Activated CD4-positive, alpha-beta T cell treated with anti-CD3 and anti-CD28 coated beads, Interleukin-2, Interleukin-4, amounts not matched to agents 100 ng/mL and 50 ng/mL, durations not matched to agents 16 hours and 8 hours (primary cell): ENCODE measurements around the gene JMJD4.
A peak's percentile ranks its signal among the peaks of the same experiment; 100 is the strongest.

ENCODE experiments used
- DNase-seq: peaks from one replicate; pipeline ENCODE4 v3.0.0-alpha.2; 2020; ENCODE audit warnings: low spot score

JMJD4 gene

DNA sequence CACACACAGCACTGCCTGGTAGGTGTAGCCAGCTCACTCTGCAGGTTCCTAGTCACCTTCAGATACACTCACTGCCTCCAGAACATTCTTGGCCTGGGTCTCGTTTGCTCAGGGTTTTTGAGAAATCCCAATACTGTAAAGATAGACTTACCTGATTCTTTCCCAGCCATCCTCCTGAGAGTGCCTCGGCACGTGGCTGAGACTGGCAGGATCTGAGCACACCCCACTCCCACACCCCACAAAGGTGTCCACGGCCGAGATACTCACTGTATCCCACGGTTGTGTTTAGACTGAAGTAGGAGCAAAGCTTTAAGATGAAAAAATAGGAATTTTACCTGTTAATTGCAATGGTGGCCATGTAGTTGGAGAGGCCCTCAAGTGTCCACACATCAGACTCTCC lies 33.5 kb upstream of the JMJD4 start:
- DNase-seq = no peak

DNA sequence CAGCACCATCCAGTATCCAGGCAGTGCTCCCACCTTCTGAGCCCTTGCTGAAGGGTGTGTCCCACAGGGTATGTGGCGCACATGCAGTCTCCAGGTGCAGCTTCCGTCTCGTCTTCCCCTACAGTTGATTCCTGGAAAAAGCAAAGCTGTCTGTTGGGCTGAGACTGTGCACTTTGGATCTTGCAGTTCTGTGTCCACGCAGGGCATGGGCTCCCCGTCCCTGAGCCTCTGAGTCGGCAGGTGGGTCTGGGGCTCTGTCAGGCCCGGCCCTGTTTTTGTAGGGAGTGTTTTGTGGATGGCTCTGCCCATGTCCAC lies 33.0 kb upstream of the JMJD4 start:
- no peak for DNase-seq

DNA sequence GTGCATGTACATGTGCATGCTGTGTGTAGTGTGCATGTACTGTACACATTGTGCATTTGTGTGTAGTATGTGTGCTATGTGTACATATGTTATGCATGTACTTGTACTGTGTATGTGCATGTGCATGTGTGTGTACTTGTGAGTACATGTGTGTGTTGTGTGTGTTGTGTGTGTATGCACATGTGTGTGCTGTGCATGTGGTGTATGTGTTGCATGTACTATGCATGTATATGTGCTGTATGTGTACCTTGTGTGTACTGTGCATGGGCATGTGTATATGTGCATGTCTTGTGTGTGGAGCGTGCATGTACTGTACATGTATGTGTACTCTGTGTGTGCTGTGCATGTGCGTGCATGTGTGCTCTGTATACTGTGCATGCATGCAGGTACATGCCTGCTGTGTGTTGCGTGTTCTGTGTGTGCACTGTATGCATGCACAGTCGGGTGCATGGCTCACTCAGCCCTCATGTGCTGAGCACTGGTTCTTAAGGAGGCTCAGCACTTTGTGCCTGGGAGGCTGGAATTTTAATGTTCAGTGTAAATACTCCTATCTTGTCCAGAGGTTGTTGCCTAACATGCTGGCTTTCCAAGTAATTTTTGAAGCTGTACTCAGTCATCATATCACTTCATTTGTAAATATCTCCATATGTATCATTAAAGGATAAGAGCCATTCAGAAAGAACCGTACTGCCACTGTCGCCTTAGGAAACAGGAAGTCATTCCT lies 32.5 kb upstream of the JMJD4 start:
- DNase-seq = no peak

DNA sequence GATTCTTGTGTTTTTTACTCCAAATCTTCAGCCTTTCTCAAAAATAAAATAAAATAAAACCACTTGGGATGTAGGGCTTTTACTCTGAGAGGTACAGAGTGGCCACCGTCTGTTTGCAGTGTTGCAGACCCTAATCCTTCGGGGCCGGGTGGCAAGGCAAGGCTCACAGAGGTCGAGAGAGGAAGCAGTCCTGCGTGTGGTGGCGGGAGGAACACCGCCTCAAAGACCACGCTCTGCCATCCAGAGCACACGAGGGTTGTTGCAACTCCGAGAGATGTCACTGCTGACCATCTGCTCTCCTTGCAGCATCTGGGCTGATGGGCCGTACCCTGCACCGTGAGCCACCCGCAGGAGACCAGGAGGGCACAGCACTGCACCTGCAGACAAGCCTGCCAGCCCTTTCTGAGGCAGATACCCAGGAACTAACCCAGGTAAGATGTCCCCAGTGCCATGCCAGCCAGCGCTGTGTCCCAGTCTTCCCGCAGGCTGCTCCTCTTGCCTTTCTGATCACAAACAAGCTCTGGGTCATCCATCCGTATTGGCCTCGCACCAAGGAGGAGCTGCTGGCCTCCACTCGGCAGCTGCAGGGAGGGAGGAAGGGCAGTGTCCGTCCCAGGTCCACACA lies 31.7 kb upstream of the JMJD4 start:
- DNase-seq = no peak

DNA sequence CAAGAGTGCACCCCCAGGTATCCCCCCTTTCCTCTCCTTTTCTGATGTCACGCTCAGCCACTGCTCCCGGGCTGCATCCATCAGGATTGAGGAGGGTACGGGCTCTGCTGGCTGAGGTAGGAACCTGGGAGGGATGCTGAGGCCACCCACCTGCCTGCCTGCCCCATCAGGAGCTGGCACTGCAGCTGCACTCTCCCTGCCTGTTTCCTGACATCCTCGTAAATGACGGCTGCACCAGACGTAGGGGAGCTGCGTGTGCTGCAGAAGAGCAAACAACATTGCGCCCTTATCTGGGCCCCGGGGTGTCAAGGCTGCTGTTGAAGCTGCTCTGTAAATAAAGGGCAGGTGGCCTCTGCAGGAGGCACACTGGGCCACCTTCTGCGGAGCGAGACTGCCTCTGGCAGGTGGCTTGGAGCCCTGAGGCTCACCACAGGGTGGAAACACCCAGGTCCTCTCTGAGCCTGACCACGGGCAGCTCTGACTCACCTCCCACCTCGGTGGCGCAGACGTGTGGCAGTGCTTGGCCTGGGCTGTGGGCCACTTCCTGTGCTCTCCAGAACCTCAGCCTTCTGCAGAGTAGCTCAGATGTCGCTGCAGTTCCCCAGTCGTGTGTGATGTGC lies 31.0 kb upstream of the JMJD4 start:
- peak; percentile 82 for DNase-seq

DNA sequence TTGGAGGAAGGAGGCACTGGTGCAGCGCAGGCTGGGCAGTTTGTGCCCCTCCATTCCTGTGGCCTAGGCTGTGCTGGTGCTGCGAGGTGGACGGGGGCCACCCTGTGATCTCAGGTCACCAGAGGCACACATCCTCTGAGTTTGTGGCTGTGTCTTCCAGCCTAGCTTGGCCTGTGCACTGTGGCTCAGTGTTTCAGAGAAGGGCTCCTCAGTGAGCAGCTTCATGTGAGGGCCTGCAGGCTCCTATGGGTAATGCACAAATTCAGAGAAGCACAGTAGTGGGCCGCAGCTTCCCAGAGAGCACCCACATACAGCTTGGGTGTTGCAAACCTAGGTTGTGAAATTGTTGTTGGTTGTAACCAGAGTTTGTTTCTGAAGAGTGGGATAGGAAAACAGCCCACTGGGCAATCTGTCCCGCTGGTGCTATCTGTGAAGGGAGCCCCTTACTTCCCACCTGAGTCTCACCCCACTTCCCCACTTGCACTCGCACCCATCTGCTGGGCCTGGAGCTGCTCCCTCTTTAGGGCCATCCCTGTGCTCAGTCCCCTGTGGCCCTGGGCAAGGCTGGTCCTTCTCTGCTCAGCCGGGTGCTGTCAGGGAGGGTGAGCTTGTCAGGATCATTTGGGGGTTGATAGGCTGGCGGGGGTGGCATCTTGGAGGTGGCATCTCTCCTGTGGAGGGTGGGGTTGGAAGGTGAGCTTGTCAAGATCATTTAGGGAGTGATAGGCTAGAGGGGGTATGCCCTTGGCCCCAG lies 30.3 kb upstream of the JMJD4 start:
- no peak for DNase-seq

DNA sequence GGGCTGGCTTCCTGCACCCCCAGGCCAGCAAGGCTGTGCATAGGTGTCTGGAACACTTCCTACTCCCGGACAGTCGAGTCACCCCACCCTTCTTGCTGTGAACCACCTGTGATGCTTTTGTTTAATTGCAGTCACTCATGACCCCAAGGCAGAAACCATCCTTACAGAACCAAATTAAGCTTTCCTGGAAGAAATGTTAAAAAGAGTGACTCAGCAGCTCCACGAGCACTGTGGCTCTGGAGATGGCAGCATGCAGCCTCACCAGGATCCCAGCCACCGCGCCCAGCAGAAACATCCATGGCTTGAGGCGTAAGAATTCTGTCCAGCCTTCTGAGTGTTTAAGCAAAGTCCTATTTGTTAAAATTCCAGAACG lies 28.9 kb upstream of the JMJD4 start:
- DNase-seq = no peak

DNA sequence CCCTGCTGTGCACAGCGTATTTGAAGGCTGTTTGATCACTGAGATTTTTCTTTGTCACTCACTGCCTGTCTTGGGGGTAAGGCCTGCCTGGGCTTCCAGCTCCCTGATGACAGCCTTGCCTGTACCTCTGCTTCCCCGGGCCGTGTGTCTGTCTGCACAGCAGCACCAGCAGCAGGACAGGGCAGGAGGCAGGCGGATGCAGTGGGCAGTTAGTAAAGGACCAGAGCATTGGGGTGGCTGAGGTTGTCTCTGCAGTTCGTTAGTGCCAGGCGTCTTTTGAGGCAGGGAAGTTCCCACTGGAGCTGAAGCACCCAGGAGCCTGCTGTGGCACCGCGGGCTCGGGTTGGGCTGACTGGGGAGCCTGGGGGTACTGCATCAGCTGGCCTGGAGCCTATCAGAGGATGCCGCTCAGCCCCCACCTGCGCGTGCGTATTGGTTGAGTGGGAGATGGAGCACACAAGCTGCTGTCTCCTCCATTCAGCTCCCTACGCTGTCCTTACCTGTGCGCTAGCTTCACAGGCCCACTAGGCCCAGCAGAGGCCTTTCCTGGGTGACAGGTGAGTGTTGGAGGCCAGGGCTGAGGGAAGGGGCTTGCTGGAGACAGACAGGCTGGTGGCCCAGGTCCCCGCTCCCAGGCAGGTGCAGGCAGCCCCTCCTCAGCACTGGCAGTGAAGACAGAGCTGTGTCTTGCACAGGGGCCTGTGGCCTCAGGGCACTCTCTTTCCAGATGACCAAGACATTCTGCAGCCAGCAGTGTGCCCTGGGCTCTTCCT lies 28.3 kb upstream of the JMJD4 start:
- DNase-seq = no peak

DNA sequence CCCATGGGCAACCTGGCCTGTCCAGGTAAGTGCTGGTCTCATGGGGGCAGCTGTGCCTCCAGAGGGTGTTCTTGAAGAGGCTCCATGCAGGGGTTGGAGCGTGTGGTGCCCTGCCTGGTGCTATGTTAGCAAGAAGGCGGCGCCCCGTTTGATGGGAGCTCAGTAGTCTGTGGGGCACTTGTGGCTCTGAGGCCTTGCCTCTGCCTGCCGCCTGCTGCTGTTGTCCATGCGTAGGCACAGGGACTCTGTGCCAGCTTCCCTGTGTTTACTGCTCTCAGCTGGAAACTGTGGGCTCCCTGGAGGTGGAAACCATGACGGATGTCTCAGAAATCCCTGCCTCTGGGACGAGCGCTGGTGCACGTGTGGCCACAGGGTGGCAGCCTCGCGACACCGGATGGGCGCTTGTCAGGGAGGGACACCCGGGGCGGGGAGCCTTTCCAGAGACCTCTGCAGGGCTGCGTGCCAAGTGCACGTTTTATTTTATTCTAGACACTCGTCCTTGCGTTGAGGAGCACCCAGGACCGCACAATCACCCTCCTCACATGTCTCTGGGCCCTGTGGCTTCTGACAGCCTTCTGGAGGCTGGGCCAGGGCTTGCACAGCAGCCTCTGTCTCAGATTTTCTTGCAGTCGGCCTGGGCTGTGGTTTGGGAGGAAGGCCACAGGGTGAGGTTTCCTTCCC lies 27.3 kb upstream of the JMJD4 start:
- peak; percentile 89 for DNase-seq

DNA sequence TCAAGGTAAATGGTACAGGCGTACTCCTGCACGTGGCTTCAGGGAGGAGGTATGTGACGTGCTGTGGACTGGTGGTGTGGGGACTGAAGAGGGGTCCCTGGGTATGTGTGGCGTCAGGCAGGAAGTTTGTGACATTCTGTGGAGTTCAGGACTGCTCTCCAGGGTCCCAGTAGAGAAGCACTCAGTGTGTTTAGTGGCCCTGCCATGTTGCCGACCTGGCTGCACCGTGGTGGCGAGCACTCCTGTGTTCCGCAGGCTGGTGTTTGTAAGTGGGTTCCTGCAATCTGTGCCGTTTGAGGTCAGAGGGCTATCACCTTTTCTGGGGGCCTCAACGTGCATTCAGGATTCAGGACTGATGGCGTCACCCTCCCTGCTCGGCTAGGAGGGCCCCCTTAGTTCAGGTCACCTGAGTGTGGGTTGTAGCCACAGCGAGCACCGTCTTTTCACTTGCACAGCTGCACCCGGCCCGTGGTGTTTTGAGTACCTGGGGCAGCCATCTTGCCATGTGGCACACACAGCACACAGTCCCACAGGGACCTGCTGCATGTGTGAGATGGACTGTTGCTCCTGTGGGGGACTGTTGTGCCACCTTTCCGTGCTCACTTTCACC lies 26.6 kb upstream of the JMJD4 start:
- no peak for DNase-seq

DNA sequence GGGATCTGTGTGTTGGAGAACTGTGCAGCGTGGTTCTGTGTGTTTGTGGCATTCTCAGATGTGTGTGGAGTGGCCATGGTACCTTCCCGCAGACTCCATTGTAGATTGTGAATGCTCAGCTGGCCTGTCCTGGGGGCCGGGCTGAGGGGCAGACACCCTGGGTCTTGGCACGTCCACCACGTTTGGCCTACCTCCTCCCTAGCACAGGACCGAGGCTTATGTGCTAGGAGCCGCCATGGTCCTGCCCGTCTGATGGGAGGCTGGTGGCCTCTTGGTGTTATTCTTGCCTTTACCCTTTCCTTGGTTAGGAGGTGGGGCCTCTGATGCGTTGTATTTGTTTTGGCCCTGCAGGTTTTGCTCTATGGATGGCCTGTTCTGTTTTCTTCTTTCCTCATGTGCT lies 25.3 kb upstream of the JMJD4 start:
- no peak for DNase-seq

DNA sequence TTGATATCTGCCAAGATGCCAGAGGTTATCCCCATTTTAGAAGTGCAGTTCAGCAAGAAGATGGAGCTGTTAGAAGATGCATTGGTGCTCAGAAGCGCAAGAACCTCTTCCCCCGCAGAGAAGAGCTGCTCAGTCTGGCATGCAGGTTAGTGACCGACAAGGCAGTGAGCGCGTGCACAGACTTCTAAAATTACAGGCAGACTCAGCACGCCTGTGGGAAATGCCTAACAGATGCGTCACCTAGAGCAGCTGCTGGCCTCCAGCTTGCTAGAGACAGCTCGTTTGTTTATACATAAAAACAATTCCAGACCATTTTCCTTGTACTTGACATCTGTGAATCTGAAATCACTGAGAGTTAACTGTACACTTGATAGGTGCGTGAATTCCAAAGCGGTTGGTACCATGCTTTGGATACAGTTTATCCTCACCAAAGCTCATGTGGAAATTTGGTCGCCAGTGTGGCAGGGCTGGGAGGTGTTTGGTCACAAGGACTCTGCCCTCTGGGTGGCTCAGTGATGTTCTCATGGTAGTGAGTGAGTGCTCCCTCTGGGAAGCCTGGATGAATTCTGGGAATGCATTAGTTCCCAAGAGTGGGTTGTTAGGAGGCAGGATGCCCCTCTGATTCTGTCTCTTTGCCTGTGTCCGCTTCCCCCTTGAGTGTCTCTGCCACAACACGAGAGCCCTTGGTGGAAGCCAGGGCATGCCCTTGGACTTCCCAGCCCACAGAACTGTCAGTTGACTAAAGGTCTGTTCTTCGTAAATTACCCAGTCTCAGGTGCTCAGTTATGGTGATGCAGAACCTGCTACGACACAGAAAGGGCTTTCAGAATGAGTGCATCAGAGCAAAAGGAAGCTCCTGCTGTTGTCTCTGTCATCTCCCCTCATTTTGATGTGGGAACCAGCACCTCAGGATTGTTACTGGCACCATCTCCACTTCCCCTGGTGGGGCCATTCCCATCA lies 24.5 kb upstream of the JMJD4 start:
- peak; percentile 71 for DNase-seq

DNA sequence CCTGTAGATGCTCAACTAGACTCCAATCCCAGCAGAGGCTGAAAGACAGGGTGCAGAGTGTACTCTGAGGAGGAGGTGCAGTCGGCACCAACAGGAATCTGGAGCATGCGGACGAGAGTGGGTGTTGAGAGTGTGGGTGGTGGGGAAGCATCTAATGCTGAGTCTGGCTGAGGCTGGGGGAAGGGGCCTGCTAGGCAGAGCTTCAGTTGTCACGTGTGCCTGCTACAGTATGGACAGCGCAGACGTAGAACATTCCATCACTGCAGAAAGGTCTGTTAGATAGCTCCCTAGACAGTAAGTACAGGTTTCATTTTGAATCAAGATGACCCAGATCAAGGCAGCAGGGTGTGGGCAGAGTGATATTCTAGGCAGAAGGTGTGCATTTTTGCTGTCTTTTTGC lies 23.3 kb upstream of the JMJD4 start:
- peak; percentile 75 for DNase-seq

DNA sequence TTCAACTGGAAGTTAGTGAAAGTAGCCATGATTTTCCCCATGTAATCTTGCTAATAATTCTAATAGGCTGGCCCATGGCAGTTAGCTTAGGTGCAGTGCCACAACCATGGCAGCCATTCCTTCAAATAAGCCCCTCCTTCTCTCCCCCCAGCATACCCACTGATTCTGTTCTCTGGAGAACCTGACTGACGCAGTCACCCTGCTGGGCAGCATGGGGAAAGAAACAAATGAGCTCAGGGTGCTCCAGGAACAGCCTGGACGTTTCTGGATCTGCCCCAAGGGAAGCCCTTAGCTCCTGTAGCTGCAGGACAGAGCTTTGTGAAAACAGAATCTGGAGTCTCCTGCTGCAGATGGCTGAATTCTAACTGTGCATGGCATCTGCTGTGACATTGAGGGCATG lies 22.7 kb upstream of the JMJD4 start:
- no peak for DNase-seq

DNA sequence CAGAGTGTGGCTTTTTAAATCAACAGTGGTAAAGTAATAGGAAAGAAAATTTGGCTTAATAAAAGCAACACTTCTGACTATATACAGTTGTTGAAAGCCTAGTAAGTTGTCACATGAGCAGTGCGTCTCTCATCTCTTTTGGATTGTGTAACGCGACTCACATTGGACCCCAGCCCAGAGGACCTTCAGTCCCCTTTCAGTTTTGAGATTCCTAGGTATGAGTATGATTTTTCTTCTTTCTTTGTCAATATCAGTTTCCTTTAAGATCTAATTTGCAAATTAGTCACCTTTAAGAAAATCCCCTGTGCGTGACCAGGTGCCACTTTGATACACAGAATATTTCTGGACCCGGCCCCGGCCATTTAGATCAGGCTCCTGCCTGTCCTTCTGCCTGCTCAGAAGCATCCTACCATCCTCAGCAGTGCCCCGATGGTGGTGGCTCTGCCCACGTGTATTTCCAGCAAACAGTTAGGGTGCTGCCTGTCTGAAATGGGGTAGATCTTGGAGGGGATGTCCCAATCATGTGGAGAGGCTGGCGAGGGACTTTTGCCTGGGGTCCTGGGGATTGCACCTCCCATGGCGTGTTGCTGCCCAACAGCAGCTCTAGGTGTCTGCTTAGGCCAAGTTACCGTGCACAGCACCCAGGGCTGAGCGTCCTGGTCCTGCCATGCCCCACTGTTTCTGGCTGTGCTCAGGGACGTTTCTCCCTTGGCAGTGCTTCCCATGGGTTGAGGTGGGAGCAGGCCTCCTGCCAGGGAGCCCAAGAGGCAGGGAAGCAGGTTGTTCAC lies 21.3 kb upstream of the JMJD4 start:
- DNase-seq = no peak

DNA sequence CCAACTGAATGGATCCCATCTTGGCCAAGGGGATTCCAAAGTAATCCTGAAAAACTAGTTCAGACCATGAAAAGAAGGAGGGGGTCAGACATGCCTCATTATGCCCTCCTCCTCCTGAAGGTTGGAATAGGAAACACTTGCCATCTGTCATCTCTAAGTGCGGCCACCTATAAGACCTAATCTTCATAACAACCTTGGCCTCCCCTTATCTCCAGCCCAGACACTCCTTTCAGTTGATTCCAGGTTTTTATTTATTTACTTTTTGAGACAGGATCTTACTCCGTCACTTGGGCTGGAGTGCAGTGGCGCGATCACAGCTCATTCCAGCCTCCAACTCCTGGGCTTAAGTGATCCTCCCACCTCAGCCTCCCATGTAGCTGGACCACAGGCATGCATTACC lies 19.9 kb upstream of the JMJD4 start:
- DNase-seq = no peak

DNA sequence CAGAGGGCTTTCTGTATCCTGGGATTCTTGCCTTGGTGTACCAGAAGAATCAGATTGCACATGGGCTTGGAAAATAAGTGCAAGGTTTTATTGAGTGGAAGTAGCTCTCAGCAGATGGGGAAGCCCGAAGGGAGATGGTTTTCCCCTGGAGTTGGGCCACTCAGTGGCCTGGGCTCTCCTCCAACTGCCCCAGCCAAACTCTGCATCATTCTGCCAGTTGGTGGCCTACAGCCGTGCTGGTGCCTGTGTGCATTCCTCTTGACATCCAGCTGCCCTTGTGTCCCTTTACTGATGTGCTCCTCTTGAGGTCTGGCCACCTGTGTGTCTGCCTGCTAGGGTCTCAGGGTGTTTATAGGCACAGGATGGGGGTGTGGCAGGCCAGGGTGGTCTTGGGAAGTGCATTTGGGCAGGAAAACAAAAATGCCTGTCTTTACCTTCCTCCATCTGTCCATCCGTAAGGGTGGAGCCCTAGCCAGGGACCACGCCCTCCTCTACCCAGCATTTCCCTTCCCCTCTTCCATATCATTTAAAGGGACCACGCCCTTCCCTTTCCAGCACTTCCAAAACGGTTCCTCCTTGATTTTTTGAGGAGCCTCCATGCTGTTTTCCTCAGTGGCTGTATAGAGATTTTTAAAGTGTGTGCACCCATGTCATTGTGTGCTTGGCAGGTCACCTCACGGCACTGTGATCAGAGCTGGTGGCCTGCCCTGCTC lies 19.1 kb upstream of the JMJD4 start:
- DNase-seq = no peak

DNA sequence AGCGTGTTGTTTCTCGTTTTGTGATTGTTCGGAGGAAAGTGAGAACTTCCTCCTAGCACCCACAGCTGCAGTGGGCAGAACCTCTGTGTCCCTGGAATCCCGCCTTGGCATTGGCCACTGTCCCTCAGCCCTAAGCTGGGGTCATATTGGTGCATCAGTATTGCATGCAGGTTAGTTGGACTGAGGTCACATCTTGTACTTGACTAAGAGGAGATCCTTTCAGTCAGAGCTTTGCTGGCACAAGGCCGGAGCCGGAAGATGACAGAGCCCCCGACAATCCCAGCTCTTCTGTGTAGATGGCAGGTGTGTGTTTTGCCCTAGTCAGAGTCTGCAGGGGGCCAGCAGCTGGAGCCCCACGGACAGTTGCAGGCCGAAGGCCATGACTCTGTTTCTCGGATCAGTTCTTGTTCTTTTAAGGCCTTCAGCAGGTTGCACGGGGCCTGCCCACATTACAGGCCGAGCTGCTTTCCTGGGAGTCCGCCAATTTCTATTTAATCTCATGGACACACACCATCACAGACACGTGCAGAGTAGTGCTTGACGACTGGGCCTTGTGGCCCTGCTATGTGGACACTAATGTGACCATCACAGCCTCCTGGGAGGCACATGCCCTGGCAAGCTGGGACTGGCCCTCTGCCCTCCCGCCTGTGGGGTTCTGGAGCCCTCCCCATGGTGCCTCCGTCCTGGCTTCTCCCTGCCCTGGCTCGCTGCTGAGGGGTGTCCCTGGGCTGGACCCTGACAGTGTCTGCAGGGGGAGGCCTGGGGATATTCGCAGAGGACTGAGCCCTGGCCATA lies 15.0 kb upstream of the JMJD4 start:
- DNase-seq = no peak
